Caco-2 (cell line): ENCODE data around the gene CDKN2B. TPM values are rescaled to one million over a fixed set of nuclear protein-coding genes. Genes with fewer than 3 reads are reported as not detected.

Source experiments
- BruUV-seq: library from RNA; stranded (reverse); fragments of 400-500 nt; replicated peaks from 2 replicates; lab custom pipeline; 2021; lab: Mats Ljungman, UMichigan
- CTCF ChIA-PET: fragments of 300-600 bp; sonication (Branson Sonifier 250); formaldehyde crosslinking; loops from one replicate; lab custom pipeline; 2022; ENCODE audit warnings: antibody characterized with exemption; lab: Charles Lee
- POLR2A ChIA-PET: fragments of 300-600 bp; sonication (Branson Sonifier 250); formaldehyde crosslinking; loops from one replicate; lab custom pipeline; 2022; ENCODE audit warnings: antibody characterized with exemption; lab: Charles Lee
- DNase-seq, 2 experiments: peaks; one replicate each; pipeline versions ENCODE4 v3.0.0 to v3.0.0-alpha.2; 2020 to 2022
- H3K27me3 ChIP-seq: replicated peaks from 2 replicates; pipeline ENCODE4 v1.6.0; 2011; ENCODE audit warnings: low read length; ENCODE audit not compliant: control insufficient read depth, insufficient read depth
- H3K36me3 ChIP-seq: 2 replicates; pipeline ENCODE4 v1.5.1; 2011; ENCODE audit warnings: low read length; ENCODE audit not compliant: control insufficient read depth, insufficient read depth
- H3K4me1 ChIP-seq: fragments of 250-450 bp; sonication (Bioruptor Pico); 2 replicates; pipeline ENCODE4 v1.5.1; 2020; ENCODE audit warnings: mild to moderate bottlenecking
- H3K4me3 ChIP-seq: 2 replicates; pipeline ENCODE4 v1.5.1; 2011; ENCODE audit warnings: low read depth, mild to moderate bottlenecking, control low read depth, low read length
- H3K9me3 ChIP-seq: fragments of 250-450 bp; sonication (Bioruptor Pico); 2 replicates; pipeline ENCODE4 v1.5.1; 2020; ENCODE audit warnings: mild to moderate bottlenecking, moderate library complexity
- H3K27ac Mint-ChIP-seq: one replicate; pipeline ENCODE4 v1.8.0; 2022; ENCODE audit warnings: mixed read lengths; ENCODE audit not compliant: unreplicated experiment
- H3K27me3 Mint-ChIP-seq: one replicate; pipeline ENCODE4 v1.8.0; 2022; ENCODE audit warnings: mixed read lengths; ENCODE audit not compliant: insufficient read depth, unreplicated experiment
- H3K36me3 Mint-ChIP-seq: one replicate; pipeline ENCODE4 v1.8.0; 2022; ENCODE audit warnings: mild to moderate bottlenecking, mixed read lengths; ENCODE audit not compliant: insufficient read depth, unreplicated experiment
- H3K4me1 Mint-ChIP-seq: one replicate; pipeline ENCODE4 v1.8.0; 2022; ENCODE audit warnings: low read depth, mixed read lengths; ENCODE audit not compliant: unreplicated experiment
- H3K4me3 Mint-ChIP-seq: one replicate; pipeline ENCODE4 v1.8.0; 2022; ENCODE audit warnings: mild to moderate bottlenecking, moderate library complexity, mixed read lengths; ENCODE audit not compliant: unreplicated experiment
- H3K9me3 Mint-ChIP-seq: one replicate; pipeline ENCODE4 v1.8.0; 2022; ENCODE audit warnings: mixed read lengths; ENCODE audit not compliant: unreplicated experiment
- CTCF ChIP-seq, 2 experiments: fragments of 200-600 bp in 1 of 2; IDR thresholded peaks; 1 replicate in 1 of 2; 2 replicates in 1 of 2; pipeline versions ENCODE4 v1.5.1 to v1.8.0; 2011 to 2022; ENCODE audit warnings: antibody characterized with exemption in 1 of 2, control low read depth in 1 of 2, inconsistent platforms in 1 of 2, low read depth in 1 of 2, low read length in 1 of 2, mild to moderate bottlenecking in 1 of 2, moderate library complexity in 1 of 2; ENCODE audit not compliant: insufficient read depth in 1 of 2, severe bottlenecking in 1 of 2, unreplicated experiment in 1 of 2
- intact Hi-C: fragments of 100-400 bp; cut with micrococcal nuclease; formaldehyde crosslinking; loops from one replicate; pipeline ENCODE4 v1.10.0; 2022; ENCODE audit not compliant: unreplicated experiment
- total RNA-seq: library from RNA; stranded (reverse); gene quantifications from 2 replicates; pipeline ENCODE4 v1.2.3, GENCODE V29; 2022

CDKN2B gene
- total RNA-seq, 1 experiment from 2014 or later: 7.6 TPM

DNA sequence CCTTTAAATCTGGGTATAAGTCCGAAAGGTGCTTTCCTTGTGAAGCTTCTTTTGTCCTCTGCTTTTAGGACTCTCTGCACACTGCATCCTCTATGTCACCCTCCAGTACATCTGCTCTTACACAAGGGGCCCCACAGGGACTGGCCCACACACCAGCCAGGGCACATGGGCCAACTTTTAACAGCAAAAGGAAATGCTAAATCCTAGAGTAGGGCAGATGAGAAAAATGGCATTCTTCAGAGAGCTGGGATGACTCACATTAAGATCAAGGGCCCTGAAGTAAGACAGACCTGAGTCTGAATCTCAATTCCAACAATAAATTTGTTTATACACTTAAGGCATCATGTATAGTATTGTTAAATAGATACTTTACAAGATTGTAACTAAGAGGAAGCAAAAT is 40.3 kb upstream of the CDKN2B start:
- intact Hi-C loops: no loop called here
- Mint-ChIP-seq H3K36me3 (no peaks in the 10 kb centered on the region), H3K4me1 (no peaks in the 10 kb centered on the region), H3K27me3 (no peaks in the 10 kb centered on the region), H3K4me3 (no peak overlapping the region), H3K9me3 (no peaks in the 10 kb centered on the region), H3K27ac (no peak overlapping the region)
- Histone ChIP-seq H3K4me3 (no peak overlapping the region), H3K4me1 (peaks cover 22% of the 10 kb centered on the region; the same call in 1 of the 2 replicates), H3K36me3 (no peaks in the 10 kb centered on the region), H3K9me3 (no peaks in the 10 kb centered on the region), H3K27me3 (no peaks in the 10 kb centered on the region)
- ChIA-PET CTCF (interaction anchor here (1.3 kb wide), 1 partner anchor 40 kb away, joined by 3 read pairs; the partner anchor contains the start of gene CDKN2B), POLR2A (interaction anchor here (0.5 kb wide), 1 partner anchor 116 kb away, joined by 7 read pairs; no protein-coding TSS in a partner anchor)
- no peak for DNase-seq
- no TSS peak for BruUV-seq
- no peak for TF ChIP-seq CTCF (IDR thresholded peaks at IDR 0.05; ENCODE audit: insufficient read depth in 1 of 2, low read depth in 1 of 2, low read length in 1 of 2, severe bottlenecking in 1 of 2, unreplicated experiment in 1 of 2)

DNA sequence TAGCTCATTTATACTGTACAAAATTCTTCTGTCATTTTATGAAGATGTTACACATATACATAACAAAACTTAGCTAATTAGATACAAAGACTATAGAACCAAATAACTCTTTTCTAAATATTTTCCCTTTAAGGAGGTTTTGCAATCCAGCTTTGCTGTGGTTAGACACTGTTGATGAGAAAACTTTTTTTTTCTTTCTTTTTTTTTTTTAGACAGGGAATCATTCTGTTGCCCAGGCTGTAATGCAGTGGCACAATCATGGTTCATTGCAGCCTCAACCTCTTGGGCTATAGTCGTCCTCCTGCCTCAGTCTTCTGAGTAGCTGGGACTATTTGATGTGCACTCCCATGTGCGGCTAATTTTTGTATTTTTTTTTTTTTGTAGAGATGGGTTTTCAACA is 38.5 kb upstream of the CDKN2B start:
- ChIA-PET CTCF (no interaction called here), POLR2A (no interaction called here)
- Histone ChIP-seq H3K4me3 (no peak overlapping the region), H3K9me3 (no peaks in the 10 kb centered on the region), H3K4me1 (peaks cover 24% of the 10 kb centered on the region; the same call in 1 of the 2 replicates), H3K36me3 (no peaks in the 10 kb centered on the region), H3K27me3 (no peaks in the 10 kb centered on the region)
- no peak for TF ChIP-seq CTCF (IDR thresholded peaks at IDR 0.05; ENCODE audit: insufficient read depth in 1 of 2, low read depth in 1 of 2, low read length in 1 of 2, severe bottlenecking in 1 of 2, unreplicated experiment in 1 of 2)
- Mint-ChIP-seq H3K27me3 (no peaks in the 10 kb centered on the region), H3K4me1 (no peaks in the 10 kb centered on the region), H3K36me3 (no peaks in the 10 kb centered on the region), H3K9me3 (no peaks in the 10 kb centered on the region), H3K4me3 (no peak overlapping the region), H3K27ac (no peak overlapping the region)
- intact Hi-C loops: no loop called here
- no TSS peak for BruUV-seq
- no peak for DNase-seq

DNA sequence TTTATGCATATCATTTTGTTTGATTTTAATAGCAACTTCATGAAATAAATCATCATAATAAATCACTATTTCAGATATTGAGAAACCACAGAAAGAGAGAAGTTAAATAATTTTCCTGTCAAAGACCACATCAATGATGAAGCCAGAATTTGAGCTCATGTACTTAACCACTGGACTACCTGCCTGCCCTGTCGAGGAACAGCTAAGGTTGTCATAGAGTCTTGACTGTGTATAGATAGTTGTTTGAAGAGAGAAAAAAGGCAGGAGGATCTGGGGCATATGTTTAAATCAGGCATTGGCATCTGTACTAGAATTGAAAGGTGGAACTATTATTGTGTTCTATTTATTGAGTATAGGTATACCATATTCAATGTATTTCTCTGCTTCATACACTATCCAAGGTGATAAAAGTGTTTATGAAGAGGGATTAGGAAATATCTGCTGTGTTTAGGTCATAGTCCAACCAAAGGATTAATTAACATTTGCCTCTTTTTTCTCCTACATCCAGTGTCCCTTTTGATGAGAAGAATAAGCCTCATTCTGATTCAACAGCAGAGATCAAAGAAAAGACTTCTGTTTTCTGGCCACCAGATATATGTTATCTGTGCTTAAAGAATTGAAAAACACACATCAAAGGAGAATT is 37.3 kb upstream of the CDKN2B start:
- H3K27ac Mint-ChIP-seq: no peak overlapping the region
- no peak for TF ChIP-seq CTCF (IDR thresholded peaks at IDR 0.05; ENCODE audit: insufficient read depth in 1 of 2, low read depth in 1 of 2, low read length in 1 of 2, severe bottlenecking in 1 of 2, unreplicated experiment in 1 of 2)
- no TSS peak for BruUV-seq
- Histone ChIP-seq H3K4me1 (peaks cover 34% of the 10 kb centered on the region), H3K4me3 (no peak overlapping the region), H3K27me3 (no peaks in the 10 kb centered on the region), H3K36me3 (no peaks in the 10 kb centered on the region), H3K9me3 (no peaks in the 10 kb centered on the region)
- no peaks in the 10 kb centered on the region for H3K4me1 Mint-ChIP-seq
- intact Hi-C loops: no loop called here
- no peak overlapping the region for H3K4me3 Mint-ChIP-seq
- ChIA-PET POLR2A (no interaction called here), CTCF (no interaction called here)
- H3K36me3 Mint-ChIP-seq: no peaks in the 10 kb centered on the region
- no peaks in the 10 kb centered on the region for H3K27me3 Mint-ChIP-seq
- H3K9me3 Mint-ChIP-seq: no peaks in the 10 kb centered on the region
- no peak for DNase-seq
